AG09319 (cell line): ENCODE results near the gene DVL1.

Experiments used
- DNase-seq: peaks from one replicate; pipeline ENCODE4 v3.0.0-alpha.2; 2010; ENCODE audit warnings: low read depth; ENCODE audit errors: extremely low read depth
- CTCF ChIP-seq: IDR thresholded peaks from 2 replicates; pipeline ENCODE4 v1.5.1; 2011; ENCODE audit warnings: low read depth, mild to moderate bottlenecking, inconsistent platforms, low read length, moderate library complexity

The DVL1 gene

GRCh38 chr1:1310109-1310385 is 39.2 kb downstream of the DVL1 start:
- no peak for TF ChIP-seq CTCF
- DNase-seq, result no peak

GRCh38 chr1:1309251-1310108 is 39.7 kb downstream of the DVL1 start:
- DNase-seq, result no peak
- TF ChIP-seq CTCF, result no peak

GRCh38 chr1:1308756-1309250 is 40.4 kb downstream of the DVL1 start:
- no peak for TF ChIP-seq CTCF
- no peak for DNase-seq

GRCh38 chr1:1307923-1308755 is 41.1 kb downstream of the DVL1 start, which contains the start of the genes ACAP3 and PUSL1:
Gene ACAP3 (minus strand): TSS chr1:1307930. CDS start chr1:1307815, 115 bp downstream.
Gene PUSL1 (plus strand): TSS chr1:1308597. CDS start chr1:1308644, 47 bp downstream.
- DNase-seq, result peak; percentile 81
- TF ChIP-seq CTCF, result no peak

GRCh38 chr1:1307261-1307922 is 41.8 kb downstream of the DVL1 start:
- DNase-seq, result no peak
- TF ChIP-seq CTCF, result no peak

- no peak for DNase-seq
- TF ChIP-seq CTCF, result no peak
These were observed 42.5 kb downstream of the DVL1 start for GRCh38 chr1:1306661-1307260.
